SW 1271 (cell line): ENCODE data around the gene DENND2C.

Source experiments
- DNase-seq, 2 experiments: peaks; one replicate each; lab custom pipeline; 2025; lab: John Stamatoyannopoulos, UW

Gene DENND2C

DNA sequence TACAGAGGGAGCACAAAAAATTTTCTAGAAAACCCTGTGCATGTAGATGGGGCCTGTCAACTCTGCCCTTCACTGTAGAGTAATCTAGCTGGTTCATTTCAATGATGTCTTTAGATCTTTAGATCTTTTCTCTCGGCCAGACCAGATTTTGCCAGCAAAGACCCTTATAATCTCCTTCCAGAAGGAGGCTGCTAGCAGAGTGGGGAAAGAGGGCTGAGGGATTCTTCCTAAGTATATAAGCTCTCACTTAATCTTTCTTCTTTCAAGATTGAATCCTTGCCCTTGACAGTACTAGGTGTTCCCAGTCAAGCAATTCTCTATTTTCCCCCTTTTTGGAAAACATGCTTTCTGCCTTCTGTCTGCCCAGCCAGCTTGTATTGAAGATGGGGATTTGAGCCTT is 122.8 kb downstream of the DENND2C start:
- no peak for DNase-seq

- DNase-seq, result no peak
Measured at GRCh38 chr1:114545796-114546195, 124.1 kb downstream of the DENND2C start.

DNA sequence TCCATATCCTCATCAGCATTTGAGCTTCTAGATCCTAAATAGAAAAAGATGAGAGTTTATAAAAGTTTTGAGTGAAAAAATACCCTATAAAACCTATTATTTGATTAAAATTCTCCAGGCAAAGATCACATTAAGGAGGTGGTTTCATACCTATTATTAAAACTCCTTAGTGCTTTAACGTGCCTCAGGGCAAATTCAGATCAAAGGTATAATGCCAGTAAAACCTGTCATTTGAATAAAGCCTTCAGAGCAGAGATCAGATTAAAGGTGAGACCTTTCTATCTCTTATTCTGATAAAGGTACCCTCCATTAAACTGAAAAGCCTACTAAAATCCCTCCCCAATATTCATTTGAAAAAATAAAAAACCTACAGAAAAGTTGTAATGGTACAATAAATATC is 124.5 kb downstream of the DENND2C start:
- DNase-seq, result no peak

DNA sequence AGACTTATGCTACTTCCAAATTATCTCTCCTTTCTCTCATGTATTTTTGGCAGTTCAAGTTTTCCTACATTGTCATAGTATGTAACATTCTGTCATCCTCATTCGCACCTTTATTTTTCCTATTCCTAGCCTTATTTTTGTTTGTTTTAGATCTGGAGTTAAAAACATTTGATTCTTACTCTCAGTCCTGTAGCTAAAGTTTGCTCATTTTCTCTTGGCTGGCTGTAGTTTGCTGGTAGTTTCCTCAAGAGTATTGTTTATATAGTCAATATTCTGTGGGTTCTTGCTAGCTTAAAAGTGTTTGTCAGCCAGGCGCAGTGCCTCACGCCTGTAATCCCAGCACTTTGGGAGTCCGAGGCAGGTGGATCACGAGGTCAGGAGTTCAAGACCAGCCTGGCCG is 129.0 kb downstream of the DENND2C start:
- DNase-seq, result no peak

DNA sequence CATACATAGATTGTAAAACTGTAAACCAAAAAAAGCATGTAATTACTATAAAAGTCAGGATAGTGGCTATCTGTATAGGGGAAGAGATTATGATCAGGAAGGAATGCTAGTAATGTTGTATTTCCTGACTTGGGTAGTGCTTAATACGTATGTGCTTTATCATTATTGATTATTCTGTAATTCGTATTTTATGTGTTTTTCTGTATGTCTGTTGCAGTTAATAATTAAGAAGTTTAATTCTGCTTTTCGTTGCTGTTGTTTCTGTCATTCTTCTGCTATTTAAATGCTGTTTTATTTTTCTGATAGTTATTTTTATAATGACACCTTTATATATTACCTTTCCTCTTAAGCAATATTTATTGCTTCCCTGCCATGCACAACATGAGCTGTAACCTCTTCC is 129.6 kb downstream of the DENND2C start:
- no peak for DNase-seq

DNA sequence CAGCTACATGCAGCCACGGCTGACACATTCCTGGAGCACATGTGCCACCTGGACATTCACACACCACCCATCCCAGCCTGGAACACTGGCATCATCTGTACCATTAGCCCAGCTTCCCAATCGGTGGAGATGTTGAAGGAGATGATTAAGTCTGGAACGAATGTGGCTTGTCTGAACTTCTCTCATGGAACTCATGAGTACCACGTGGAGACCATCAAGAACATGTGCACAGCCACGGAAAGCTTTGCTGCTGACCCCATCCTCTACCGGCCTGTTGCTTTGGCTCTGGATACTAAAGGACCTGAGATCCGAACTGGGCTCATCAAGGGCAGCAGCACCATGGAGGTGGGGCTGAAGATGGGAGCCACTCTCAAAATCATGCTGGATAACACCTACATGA is 133.8 kb downstream of the DENND2C start:
- DNase-seq, result no peak

DNA sequence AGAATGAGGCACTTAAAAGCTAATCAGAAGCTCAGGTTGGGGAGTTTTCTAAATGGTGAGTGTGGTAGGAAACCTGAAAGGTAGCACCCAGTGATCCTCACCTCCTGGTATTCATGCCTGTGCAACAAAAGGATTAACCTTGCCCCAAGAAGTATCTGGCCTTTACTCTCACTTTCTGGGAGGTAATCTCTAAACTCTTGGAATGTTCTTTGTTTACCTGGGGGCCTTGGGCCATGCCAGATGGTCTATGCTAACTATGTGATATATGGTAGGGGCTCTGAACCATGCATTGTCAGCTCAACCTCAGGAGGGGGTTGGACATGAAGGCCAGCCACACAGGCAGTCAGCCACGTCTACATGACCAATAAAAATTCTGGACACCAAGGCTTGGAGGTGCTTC is 134.4 kb downstream of the DENND2C start:
- DNase-seq, result no peak
